Neural progenitor cell (in vitro differentiated cells): ENCODE measurements around the gene OGFOD3.

Experiments used
- CTCF ChIP-seq: fragments of 200-600 bp; sonication (generic); IDR thresholded peaks from 2 replicates; pipeline ENCODE4 v1.5.1; 2017; ENCODE audit warnings: antibody characterized with exemption, mild to moderate bottlenecking
- EZH2 ChIP-seq: fragments of 200-600 bp; sonication (generic); IDR thresholded peaks from 2 replicates; pipeline ENCODE4 v1.6.1; 2017; ENCODE audit warnings: antibody characterized with exemption, mild to moderate bottlenecking, moderate library complexity
- EZH2phosphoT487 ChIP-seq: fragments of 200-600 bp; sonication (generic); IDR thresholded peaks from 2 replicates; pipeline ENCODE4 v1.6.1; 2017; ENCODE audit warnings: antibody characterized with exemption

DNA sequence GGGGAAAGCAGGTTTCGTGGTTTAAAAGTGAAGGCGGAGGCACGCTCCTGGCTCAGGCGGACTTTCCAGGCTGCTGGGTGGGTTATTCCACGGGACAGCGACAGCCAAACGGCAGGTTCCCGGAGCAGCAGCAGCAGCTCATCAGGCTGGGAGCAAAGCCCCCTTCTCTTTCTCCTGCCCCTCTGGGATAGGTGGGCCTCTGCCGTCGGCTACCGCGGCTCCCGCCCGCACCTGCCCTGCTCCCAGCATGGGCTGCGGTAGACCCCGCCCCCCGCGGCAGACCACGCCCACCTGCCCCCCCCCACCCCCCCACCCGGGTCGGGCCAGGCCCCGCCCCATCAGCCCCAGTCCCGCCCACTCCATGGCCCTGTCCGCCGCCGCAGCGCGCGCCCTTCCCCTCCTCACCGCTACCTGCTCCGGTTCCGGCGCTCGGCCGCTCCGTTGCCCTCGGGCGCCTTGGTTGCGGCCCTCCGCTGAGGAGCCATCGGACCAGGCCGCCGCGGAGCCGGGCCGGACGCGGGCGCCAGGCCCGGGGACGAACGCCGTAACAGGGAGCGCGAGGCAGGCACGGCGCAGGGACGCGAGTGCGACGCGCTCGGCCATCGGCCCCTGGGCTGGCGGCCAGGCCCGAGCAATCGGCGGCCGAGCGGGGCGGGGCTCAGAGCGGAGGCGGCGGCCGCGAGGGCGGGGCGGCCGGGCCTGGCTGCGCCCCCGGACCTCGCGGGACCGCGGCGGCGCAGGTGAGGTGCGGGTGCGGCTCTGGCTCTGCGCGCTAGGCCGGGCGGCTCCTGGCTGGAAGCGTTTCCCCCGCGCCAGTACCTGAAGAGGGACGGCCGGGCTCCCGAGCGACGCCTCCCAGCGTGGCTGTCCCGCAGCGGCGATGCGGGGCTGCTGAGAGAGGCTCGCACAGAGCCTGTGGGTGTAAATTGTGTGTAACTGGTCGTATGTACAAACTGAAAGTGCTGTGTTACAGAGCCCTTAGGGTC, at the start of gene OGFOD3, which contains the start of gene HEXD:
- no peak for TF ChIP-seq EZH2phosphoT487
- no peak for TF ChIP-seq CTCF
- TF ChIP-seq EZH2 = peak; percentile 32
